Suprapubic skin (tissue), 3 donors: ENCODE measurements around the gene ZNF358.

Source experiments
- CTCF ChIP-seq, 2 donors: fragments of 200-600 bp in 1 of 2; fragments of 450-650 bp in 1 of 2; sonication (generic) in 1 of 2; IDR thresholded peaks; one replicate each; pipeline ENCODE4 v1.5.1; 2016 to 2019; ENCODE audit warnings: antibody characterized with exemption in 2 of 2, mild to moderate bottlenecking in 1 of 2, moderate library complexity in 1 of 2
- POLR2A ChIP-seq, 2 donors: fragments of 450-650 bp; IDR thresholded peaks; one replicate each; pipeline ENCODE4 v1.6.1; 2017; ENCODE audit warnings: antibody characterized with exemption in 2 of 2, mild to moderate bottlenecking in 2 of 2, moderate library complexity in 2 of 2

DNA sequence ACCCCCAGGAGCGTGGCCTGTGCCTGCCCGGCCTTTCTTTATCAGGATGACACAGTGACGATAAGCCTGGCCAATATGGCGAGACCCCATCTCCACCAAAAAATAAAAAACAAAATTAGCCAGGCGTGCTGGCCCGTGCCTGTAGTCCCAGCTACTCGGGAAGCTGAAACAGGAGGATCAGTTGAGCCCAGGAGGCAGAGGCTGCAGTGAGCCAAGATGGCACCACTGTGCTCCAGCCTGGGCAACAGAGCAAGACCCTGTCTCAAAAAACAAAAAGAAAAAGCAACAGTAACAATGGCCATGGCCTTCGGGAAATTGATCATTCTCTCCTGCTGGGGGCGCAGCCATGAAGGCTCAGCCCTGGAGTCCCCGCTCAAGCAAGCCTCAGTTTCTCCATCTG, 38.1 kb upstream of the ZNF358 start:
- no peak for TF ChIP-seq CTCF (IDR thresholded peaks at IDR 0.05)
- TF ChIP-seq POLR2A (IDR thresholded peaks at IDR 0.05) = no peak
